Stimulated activated CD4-positive, alpha-beta T cell treated with anti-CD3 and anti-CD28 coated beads, TNF-alpha, amount 100 ng/mL, for 4 hours (primary cell): ENCODE measurements around the gene GATC.

Experiments
- DNase-seq, 3 experiments: peaks; one replicate each; pipeline ENCODE4 v3.0.0-alpha.2; 2020; ENCODE audit warnings: low read depth in 3 of 3

The GATC gene

GRCh38 chr12:120445911-120446843 is at the start of gene GATC, which contains the start of gene TRIAP1:
TSS of gene GATC (plus strand) at chr12:120446444. CDS start at chr12:120446481, 37 bp downstream.
TSS of gene TRIAP1 (minus strand) at chr12:120446384. CDS start at chr12:120446372, 12 bp downstream.
- DNase-seq, result peak; percentile 73 to 86 (median 76)

GRCh38 chr12:120397824-120398540 is 48.3 kb upstream of the GATC start:
- DNase-seq, result no peak

- no peak for DNase-seq
Measured at GRCh38 chr12:120399531-120399930, 46.7 kb upstream of the GATC start.

- no peak for DNase-seq
Measured at GRCh38 chr12:120402217-120402616, 44.0 kb upstream of the GATC start.

GRCh38 chr12:120403869-120404268 is 42.4 kb upstream of the GATC start:
- DNase-seq, result no peak

- DNase-seq, result no peak
Measured at GRCh38 chr12:120404271-120404670, 42.0 kb upstream of the GATC start.

- DNase-seq, result no peak
Measured at GRCh38 chr12:120406069-120406468, 40.2 kb upstream of the GATC start.

GRCh38 chr12:120406553-120406952 is 39.7 kb upstream of the GATC start:
- no peak for DNase-seq

GRCh38 chr12:120408771-120409170 is 37.5 kb upstream of the GATC start:
- no peak for DNase-seq

GRCh38 chr12:120412421-120412820 is 33.8 kb upstream of the GATC start:
- DNase-seq, result no peak

- no peak for DNase-seq
Measured at GRCh38 chr12:120413901-120414695, 32.1 kb upstream of the GATC start.

- no peak for DNase-seq
Measured at GRCh38 chr12:120416490-120417216, 29.6 kb upstream of the GATC start.

GRCh38 chr12:120417917-120418580 is 28.2 kb upstream of the GATC start:
- no peak for DNase-seq

- no peak for DNase-seq
Measured at GRCh38 chr12:120421701-120422100, 24.5 kb upstream of the GATC start.

- DNase-seq, result no peak
Measured at GRCh38 chr12:120422892-120423456, 23.3 kb upstream of the GATC start.

GRCh38 chr12:120425797-120426196 is 20.4 kb upstream of the GATC start:
- no peak for DNase-seq

GRCh38 chr12:120428597-120429229 is 17.5 kb upstream of the GATC start:
- no peak for DNase-seq

GRCh38 chr12:120429368-120429767 is 16.9 kb upstream of the GATC start:
- no peak for DNase-seq

- no peak for DNase-seq
Measured at GRCh38 chr12:120432772-120433525, 13.3 kb upstream of the GATC start.
